HepG2 (cell line): ENCODE measurements around the gene POLA2. TPM values are rescaled to one million over a fixed set of nuclear protein-coding genes. Genes with fewer than 3 reads are reported as not detected.

Source experiments
- ATAC-seq: fragments of 200-7000 bp; cut with Tn5 transposase; 3 replicates; pipeline ENCODE4 v1.9.1; 2020; ENCODE audit warnings: mild to moderate bottlenecking, moderate library complexity
- BruUV-seq: library from RNA; stranded (reverse); fragments of 400-500 nt; replicated peaks from 2 replicates; lab custom pipeline; 2021; lab: Mats Ljungman, UMichigan
- CTCF ChIA-PET: fragments of 300-600 bp; formaldehyde crosslinking; extraction: SDS; loops from one replicate; lab custom pipeline; 2021; ENCODE audit warnings: low total read pairs, inconsistent platforms, low intra/inter-chr PET ratio; lab: Yijun Ruan, JAX
- POLR2A ChIA-PET: fragments of 350-600 bp; sonication (Branson Sonifier 250); formaldehyde crosslinking; loops from one replicate; lab custom pipeline; 2020; ENCODE audit warnings: antibody characterized with exemption, inconsistent platforms; lab: Yijun Ruan, JAX
- DNase-seq: peaks from one replicate; pipeline ENCODE4 v3.0.0-alpha.2; 2015; ENCODE audit warnings: low spot score
- FAIRE-seq: peaks from 3 replicates; lab custom pipeline; 2011; peaks lifted over from hg19 to GRCh38; lab: Jason Lieb, UNC
- H2AFZ ChIP-seq: one replicate; pipeline ENCODE4 v1.6.1; 2011; ENCODE audit warnings: low read length, inconsistent platforms
- H3K27ac ChIP-seq: fragments of 300-600 bp; 3 replicates; pipeline ENCODE4 v1.8.0; 2011; ENCODE audit warnings: mixed run types, mild to moderate bottlenecking, mixed read lengths, low read length, inconsistent platforms; ENCODE audit not compliant: insufficient read depth; ENCODE audit errors: extremely low read length
- H3K27me3 ChIP-seq, 2 experiments: fragments of 200-600 bp in 1 of 2; 2 replicates in 1 of 2; 3 replicates in 1 of 2; pipeline versions ENCODE4 v1.6.0 to v1.8.0; 2011; ENCODE audit warnings: low read length in 2 of 2, mild to moderate bottlenecking in 2 of 2, moderate library complexity in 2 of 2, inconsistent platforms in 1 of 2; ENCODE audit not compliant: insufficient read depth in 2 of 2, control insufficient read depth in 1 of 2
- H3K36me3 ChIP-seq, 2 experiments: fragments of 200-600 bp in 1 of 2; replicated peaks in 1 of 2; 2 replicates in 1 of 2; 3 replicates in 1 of 2; pipeline versions ENCODE4 v1.5.1 to v1.8.0; 2011; ENCODE audit warnings: low read length in 2 of 2, inconsistent platforms in 1 of 2; ENCODE audit not compliant: insufficient read depth in 2 of 2, control insufficient read depth in 1 of 2
- H3K4me1 ChIP-seq: 2 replicates; pipeline ENCODE4 v1.5.1; 2012; ENCODE audit warnings: low read length, inconsistent platforms; ENCODE audit not compliant: insufficient read depth
- H3K4me2 ChIP-seq: 2 replicates; pipeline ENCODE4 v1.6.0; 2011; ENCODE audit warnings: low read depth, low read length, inconsistent platforms
- H3K4me3 ChIP-seq, 3 experiments: fragments of 200-600 bp in 1 of 3; sonication (generic), shearing (Covaris generic) in 1 of 3; replicated peaks in 1 of 3; 2 replicates each; pipeline ENCODE4 v1.5.1; 2011 to 2016; ENCODE audit warnings: low read length in 3 of 3, inconsistent platforms in 2 of 3, low read depth in 2 of 3, mild to moderate bottlenecking in 2 of 3, control low read depth in 1 of 3, mixed read lengths in 1 of 3; ENCODE audit not compliant: insufficient read depth in 1 of 3
- H3K79me2 ChIP-seq: one replicate; pipeline ENCODE4 v1.6.1; 2011; ENCODE audit warnings: low read length, inconsistent platforms; ENCODE audit not compliant: insufficient read depth
- H3K9ac ChIP-seq: 2 replicates; pipeline ENCODE4 v1.6.0; 2011; ENCODE audit warnings: mild to moderate bottlenecking, low read depth, low read length, inconsistent platforms; ENCODE audit not compliant: insufficient read depth
- H3K9me3 ChIP-seq: 2 replicates; pipeline ENCODE4 v1.5.1; 2012; ENCODE audit warnings: mild to moderate bottlenecking, low read length
- H4K20me1 ChIP-seq: 2 replicates; pipeline ENCODE4 v1.6.0; 2011; ENCODE audit warnings: inconsistent platforms, mild to moderate bottlenecking, low read length, moderate library complexity; ENCODE audit not compliant: insufficient read depth
- ARNTL ChIP-seq: sonication (generic); formaldehyde crosslinking; IDR thresholded peaks from 2 replicates; pipeline ENCODE4 v1.4.0; 2020; ENCODE audit warnings: mild to moderate bottlenecking, missing genetic modification reagents
- MAZ ChIP-seq, 2 experiments: sonication (generic) in 1 of 2; formaldehyde crosslinking in 1 of 2; IDR thresholded peaks; 2 replicates each; pipeline versions ENCODE4 v1.5.0 to v1.6.1; 2012 to 2020; ENCODE audit warnings: low read depth in 2 of 2, mild to moderate bottlenecking in 2 of 2, borderline replicate concordance in 1 of 2, improper control_type of control experiment in 1 of 2, low read length in 1 of 2, missing genetic modification reagents in 1 of 2, moderate library complexity in 1 of 2
- MBNL3 ChIP-seq: fragments of 250-450 bp; sonication (Bioruptor Pico); conservative IDR thresholded peaks from 2 replicates; pipeline ENCODE4 v1.8.0; 2022; ENCODE audit warnings: mild to moderate bottlenecking, inconsistent platforms
- MED8 ChIP-seq: sonication (generic); formaldehyde crosslinking; IDR thresholded peaks from 2 replicates; pipeline ENCODE4 v1.8.1; 2023; ENCODE audit warnings: mild to moderate bottlenecking, missing genetic modification reagents; ENCODE audit not compliant: insufficient replicate concordance
- REL ChIP-seq: sonication (generic); formaldehyde crosslinking; conservative IDR thresholded peaks from 2 replicates; pipeline ENCODE4 v1.8.0; 2022; ENCODE audit warnings: mild to moderate bottlenecking, missing genetic modification reagents, moderate library complexity
- ZNF263 ChIP-seq: sonication (generic); formaldehyde crosslinking; IDR thresholded peaks from 2 replicates; pipeline ENCODE4 v1.4.0; 2020; ENCODE audit warnings: missing genetic modification reagents
- ZNF367 ChIP-seq: sonication (generic); formaldehyde crosslinking; IDR thresholded peaks from 2 replicates; pipeline ENCODE4 v1.4.0; 2020; ENCODE audit warnings: missing genetic modification reagents, borderline replicate concordance
- ZNF720 ChIP-seq: sonication (generic); formaldehyde crosslinking; IDR thresholded peaks from 2 replicates; pipeline ENCODE4 v1.4.0; 2020; ENCODE audit warnings: missing genetic modification reagents
- ZNF776 ChIP-seq: sonication (generic); formaldehyde crosslinking; IDR thresholded peaks from 2 replicates; pipeline ENCODE4 v1.4.0; 2020; ENCODE audit warnings: mild to moderate bottlenecking, missing genetic modification reagents
- ZNF781 ChIP-seq: sonication (generic); formaldehyde crosslinking; IDR thresholded peaks from 2 replicates; pipeline ENCODE4 v1.5.1; 2020; ENCODE audit warnings: borderline replicate concordance, mild to moderate bottlenecking, missing genetic modification reagents; ENCODE audit errors: not compliant biosample characterization
- ZNF850 ChIP-seq: sonication (generic); formaldehyde crosslinking; conservative IDR thresholded peaks from 2 replicates; pipeline ENCODE4 v1.9.0; 2021; ENCODE audit warnings: mild to moderate bottlenecking, missing genetic modification reagents
- WGBS: methylation state at CpG from one replicate; pipeline ENCODE4 v1.1.6; 2017; ENCODE audit warnings: low lambda C conversion rate; 5-methylcytosine and 5-hydroxymethylcytosine counted together
- in situ Hi-C: cut with HindIII; loops from 2 replicates; pipeline ENCODE4 v1.10.0; 2017; ENCODE audit warnings: low pct_unique_long_range_greater_than_20kb; ENCODE audit not compliant: extremely low pct_ligation_motif_present
- intact Hi-C: fragments of 100-400 bp; cut with micrococcal nuclease; formaldehyde crosslinking; loops from one replicate; pipeline ENCODE4 v1.10.0; 2022; ENCODE audit not compliant: unreplicated experiment
- polyA plus RNA-seq, 8 experiments: library from polyadenylated mRNA; depleted of rRNA in 3 of 8; stranded (reverse) in 7 of 8; unstranded in 1 of 8; fragments of >200 nt; fragmentation: Illumina TruSeq in 4 of 8; extraction: Trizol in 4 of 8; gene quantifications; 2 replicates each; pipeline versions ENCODE4 v1.2.1 to v1.2.3, GENCODE V29; 2011 to 2016; ENCODE audit warnings: low read depth in 4 of 8, missing spikeins in 1 of 8, mixed read lengths in 1 of 8; ENCODE audit not compliant: insufficient read depth in 1 of 8
- total RNA-seq, 5 experiments: library from RNA; depleted of rRNA; stranded (reverse); fragments of >200 nt; fragmentation: Illumina TruSeq; extraction: Trizol; gene quantifications; 2 replicates each; pipeline ENCODE4 v1.2.3, GENCODE V29; 2016; ENCODE audit warnings: low read depth in 1 of 5
- TF ChIP-seq, protein P1 (sequence below): sonication (generic); formaldehyde crosslinking; IDR thresholded peaks from 2 replicates; pipeline ENCODE4 v1.5.0; 2020; ENCODE audit warnings: missing genetic modification reagents, mild to moderate bottlenecking, borderline replicate concordance
- TF ChIP-seq, protein P2 (sequence below): sonication (generic); formaldehyde crosslinking; IDR thresholded peaks from 2 replicates; pipeline ENCODE4 v1.4.0; 2020; ENCODE audit warnings: missing genetic modification reagents

The POLA2 gene
- total and polyA plus RNA-seq, 2 of the 13 experiments (the other 11 are each of a cell fraction or from before 2014, with no cell fraction given), result 9.7 to 15.6 TPM

DNA sequence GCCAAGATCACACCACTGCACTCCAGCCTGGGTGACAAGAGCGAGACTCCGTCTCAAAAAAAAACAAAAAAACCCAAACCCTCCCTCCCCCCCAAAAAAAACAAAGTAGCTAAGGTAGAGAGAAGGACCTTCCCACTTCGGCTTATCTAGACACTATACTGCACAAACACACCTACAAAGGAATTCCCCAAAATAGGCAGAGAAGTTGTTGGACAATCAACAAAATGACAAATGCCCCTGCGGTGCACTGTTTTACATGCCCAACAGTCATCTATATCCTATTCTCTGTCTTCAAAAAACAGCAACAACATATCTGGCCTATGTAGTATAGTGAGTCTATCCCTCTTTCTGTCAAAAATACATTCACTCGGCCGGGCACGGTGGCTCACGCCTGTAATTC lies 65.3 kb downstream of the POLA2 start:
- 76% methylated on average over 8 of the region's 8 CpGs for whole genome bisulfite sequencing
- CTCF ChIA-PET, result no interaction called here
- ATAC-seq, result no peak
- in situ Hi-C loops, result no loop called here
- no peak for FAIRE-seq
- Histone ChIP-seq H3K27ac (no peak overlapping the region), H3K36me3 (peaks cover 0 to 6% of the 10 kb centered on the region in 2 experiments; a peak in 2 of 5 replicates), H3K27me3 (no peaks in the 10 kb centered on the region), H2AFZ (no peak overlapping the region), H4K20me1 (no peaks in the 10 kb centered on the region), H3K4me2 (no peak overlapping the region), H3K9me3 (no peaks in the 10 kb centered on the region), H3K4me1 (peaks cover 17% of the 10 kb centered on the region), H3K79me2 (no peaks in the 10 kb centered on the region), H3K9ac (no peak overlapping the region), H3K4me3 (no peak overlapping the region)
- no peak for DNase-seq
- TF ChIP-seq ZNF850 (CRISPR knock-in tag), result no peak
- TF ChIP-seq ZNF263 (CRISPR knock-in tag), result no peak
- TF ChIP-seq REL (CRISPR knock-in tag), result no peak
- TF ChIP-seq MAZ (IDR thresholded peaks at IDR 0.05; ENCODE audit: borderline replicate concordance, low read depth, low read length), result no peak
- TF ChIP-seq MAZ (CRISPR knock-in tag; IDR thresholded peaks at IDR 0.05; ENCODE audit: low read depth), result no peak
- no peak for TF ChIP-seq ZNF781 (CRISPR knock-in tag)
- no peak for TF ChIP-seq ZNF776 (CRISPR knock-in tag)
- no peak for TF ChIP-seq ARNTL (CRISPR knock-in tag)
- no peak for TF ChIP-seq ZNF367 (CRISPR knock-in tag)
- TF ChIP-seq MED8 (CRISPR knock-in tag), result no peak
- TF ChIP-seq, protein P1, sequence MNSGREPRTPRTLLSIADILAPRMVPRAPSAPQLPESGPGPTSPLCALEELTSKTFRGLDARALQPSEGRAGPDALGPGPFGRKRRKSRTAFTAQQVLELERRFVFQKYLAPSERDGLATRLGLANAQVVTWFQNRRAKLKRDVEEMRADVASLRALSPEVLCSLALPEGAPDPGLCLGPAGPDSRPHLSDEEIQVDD, result no peak
- no peak for TF ChIP-seq MBNL3 (CRISPR knock-in tag)
- TF ChIP-seq ZNF720 (CRISPR knock-in tag), result no peak
- TF ChIP-seq, protein P2, sequence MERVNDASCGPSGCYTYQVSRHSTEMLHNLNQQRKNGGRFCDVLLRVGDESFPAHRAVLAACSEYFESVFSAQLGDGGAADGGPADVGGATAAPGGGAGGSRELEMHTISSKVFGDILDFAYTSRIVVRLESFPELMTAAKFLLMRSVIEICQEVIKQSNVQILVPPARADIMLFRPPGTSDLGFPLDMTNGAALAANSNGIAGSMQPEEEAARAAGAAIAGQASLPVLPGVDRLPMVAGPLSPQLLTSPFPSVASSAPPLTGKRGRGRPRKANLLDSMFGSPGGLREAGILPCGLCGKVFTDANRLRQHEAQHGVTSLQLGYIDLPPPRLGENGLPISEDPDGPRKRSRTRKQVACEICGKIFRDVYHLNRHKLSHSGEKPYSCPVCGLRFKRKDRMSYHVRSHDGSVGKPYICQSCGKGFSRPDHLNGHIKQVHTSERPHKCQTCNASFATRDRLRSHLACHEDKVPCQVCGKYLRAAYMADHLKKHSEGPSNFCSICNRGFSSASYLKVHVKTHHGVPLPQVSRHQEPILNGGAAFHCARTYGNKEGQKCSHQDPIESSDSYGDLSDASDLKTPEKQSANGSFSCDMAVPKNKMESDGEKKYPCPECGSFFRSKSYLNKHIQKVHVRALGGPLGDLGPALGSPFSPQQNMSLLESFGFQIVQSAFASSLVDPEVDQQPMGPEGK (CRISPR knock-in tag), result no peak
- intact Hi-C loops, result no loop called here
- no TSS peak for BruUV-seq
- POLR2A ChIA-PET, result no interaction called here
